Liver (tissue), 9 donors: ENCODE data around the gene ADGRV1. TPM values are rescaled to one million over a fixed set of nuclear protein-coding genes. Genes with fewer than 3 reads are reported as not detected.
"Not testable (repeated sequence)": the region's sequence is repeated elsewhere in the genome, so short reads cannot be mapped to it uniquely, and the experiment has no call there.

Experiments used
- DNase-seq: peaks from one replicate; pipeline ENCODE4 v3.0.0-alpha.2; 2017; ENCODE audit warnings: low spot score
- H3K27ac ChIP-seq, 2 donors: one replicate each; pipeline ENCODE4 v1.7.0; 2013; ENCODE audit warnings: inconsistent platforms in 2 of 2, low read length in 2 of 2, control low read depth in 1 of 2, low read depth in 1 of 2, mild to moderate bottlenecking in 1 of 2
- H3K27me3 ChIP-seq, 4 donors: one replicate each; pipeline versions ENCODE4 v1.6.1 to v1.7.0; 2013; ENCODE audit warnings: low read length in 3 of 4, inconsistent platforms in 1 of 4, mild to moderate bottlenecking in 1 of 4, moderate library complexity in 1 of 4; ENCODE audit not compliant: control insufficient read depth in 4 of 4, insufficient read depth in 4 of 4
- H3K36me3 ChIP-seq, 4 donors: one replicate each; pipeline versions ENCODE4 v1.6.1 to v1.7.0; 2013; ENCODE audit warnings: low read length in 3 of 4, mild to moderate bottlenecking in 3 of 4, low read depth in 1 of 4, moderate library complexity in 1 of 4; ENCODE audit not compliant: control insufficient read depth in 4 of 4, insufficient read depth in 3 of 4
- H3K4me1 ChIP-seq, 4 donors: one replicate each; pipeline versions ENCODE4 v1.6.1 to v1.7.0; 2013; ENCODE audit warnings: low read length in 3 of 4, mild to moderate bottlenecking in 3 of 4, moderate library complexity in 1 of 4; ENCODE audit not compliant: control insufficient read depth in 4 of 4, insufficient read depth in 4 of 4
- H3K4me3 ChIP-seq, 3 donors: one replicate each; pipeline versions ENCODE4 v1.6.1 to v1.7.0; 2013; ENCODE audit warnings: low read length in 3 of 3, control low read depth in 1 of 3, low read depth in 1 of 3, mild to moderate bottlenecking in 1 of 3
- H3K9ac ChIP-seq, 2 donors: one replicate each; pipeline ENCODE4 v1.7.0; 2013; ENCODE audit warnings: low read length in 2 of 2, mild to moderate bottlenecking in 2 of 2, moderate library complexity in 2 of 2, control low read depth in 1 of 2, low read depth in 1 of 2
- H3K9me3 ChIP-seq, 4 donors: one replicate each; pipeline versions ENCODE4 v1.6.1 to v1.7.0; 2013; ENCODE audit warnings: low read length in 3 of 4; ENCODE audit not compliant: control insufficient read depth in 4 of 4
- EGR1 ChIP-seq, 2 donors: IDR thresholded peaks; 2 replicates each; pipeline ENCODE4 v1.6.1; 2016 to 2018; ENCODE audit warnings: antibody characterized with exemption in 2 of 2, low read depth in 2 of 2
- FOXA1 ChIP-seq: IDR thresholded peaks from 2 replicates; pipeline ENCODE4 v1.6.1; 2016; ENCODE audit warnings: antibody characterized with exemption
- FOXA2 ChIP-seq: IDR thresholded peaks from 2 replicates; pipeline ENCODE4 v1.6.1; 2016; ENCODE audit warnings: antibody characterized with exemption
- GABPA ChIP-seq, 2 donors: IDR thresholded peaks in 1 of 2; conservative IDR thresholded peaks in 1 of 2; 2 replicates each; pipeline ENCODE4 v1.6.1; 2016; ENCODE audit warnings: antibody characterized with exemption in 2 of 2, mild to moderate bottlenecking in 1 of 2, moderate library complexity in 1 of 2
- HNF4A ChIP-seq, 2 donors: conservative IDR thresholded peaks; 2 replicates each; pipeline ENCODE4 v1.6.1; 2016; ENCODE audit warnings: antibody characterized with exemption in 2 of 2, mild to moderate bottlenecking in 2 of 2
- HNF4G ChIP-seq: IDR thresholded peaks from 2 replicates; pipeline ENCODE4 v1.6.1; 2016; ENCODE audit warnings: antibody characterized with exemption
- JUND ChIP-seq, 2 donors: IDR thresholded peaks; 2 replicates each; pipeline ENCODE4 v1.6.1; 2016; ENCODE audit warnings: antibody characterized with exemption in 2 of 2
- NR2F2 ChIP-seq: IDR thresholded peaks from 2 replicates; pipeline ENCODE4 v1.6.1; 2016; ENCODE audit warnings: antibody characterized with exemption
- RAD21 ChIP-seq, 2 donors: IDR thresholded peaks; 2 replicates each; pipeline ENCODE4 v1.6.1; 2016; ENCODE audit warnings: antibody characterized with exemption in 2 of 2, mild to moderate bottlenecking in 2 of 2
- RXRA ChIP-seq, 2 donors: IDR thresholded peaks; 2 replicates each; pipeline ENCODE4 v1.6.1; 2017 to 2018; ENCODE audit warnings: antibody characterized with exemption in 2 of 2, mild to moderate bottlenecking in 1 of 2
- SP1 ChIP-seq: IDR thresholded peaks from 2 replicates; pipeline ENCODE4 v1.6.1; 2018; ENCODE audit warnings: antibody characterized with exemption, mild to moderate bottlenecking
- TAF1 ChIP-seq: conservative IDR thresholded peaks from 2 replicates; pipeline ENCODE4 v1.6.1; 2016; ENCODE audit warnings: antibody characterized with exemption, mild to moderate bottlenecking
- YY1 ChIP-seq: IDR thresholded peaks from 2 replicates; pipeline ENCODE4 v1.6.1; 2016; ENCODE audit warnings: antibody characterized with exemption, mild to moderate bottlenecking
- WGBS: extraction: QIAGEN DNeasy Blood & Tissue Kit; methylation state at CpG from one replicate; pipeline ENCODE4 v1.1.7; 2013; 5-methylcytosine and 5-hydroxymethylcytosine counted together
- polyA plus RNA-seq, 2 donors: library from polyadenylated mRNA; stranded (reverse) in 1 of 2; unstranded in 1 of 2; fragments of 200-250 nt in 1 of 2; fragments of >200 nt in 1 of 2; fragmentation: Nextera tagmentation in 1 of 2; extraction: Ambion mirVana in 1 of 2; gene quantifications; one replicate each; pipeline versions ENCODE4 v1.2.1 to v1.2.3, GENCODE V29; 2013 to 2015
- total RNA-seq, 2 donors: library from RNA; depleted of rRNA; stranded (reverse); fragments of >200 nt; gene quantifications; one replicate each; pipeline ENCODE4 v1.2.3, GENCODE V29; 2014
- TF ChIP-seq, protein P1 (sequence below): IDR thresholded peaks from 2 replicates; pipeline ENCODE4 v1.6.1; 2016; ENCODE audit warnings: antibody characterized with exemption
- TF ChIP-seq, protein P2 (sequence below): fragments of 150-350 bp; IDR thresholded peaks from 2 replicates; pipeline ENCODE4 v1.5.1; 2017; ENCODE audit warnings: improper control_type of control experiment, low read depth, low read length; ENCODE audit not compliant: missing input control
- TF ChIP-seq, protein P3 (sequence below): IDR thresholded peaks from 2 replicates; pipeline ENCODE4 v1.6.1; 2016; ENCODE audit warnings: antibody characterized with exemption
- TF ChIP-seq, protein P4 (sequence below): IDR thresholded peaks from 2 replicates; pipeline ENCODE4 v1.6.1; 2016; ENCODE audit warnings: antibody characterized with exemption
- TF ChIP-seq, protein P5 (sequence below): IDR thresholded peaks from 2 replicates; pipeline ENCODE4 v1.6.1; 2016; ENCODE audit warnings: antibody characterized with exemption, mild to moderate bottlenecking
- donor health status: healthy.
- donor health status: healthy.
- donor health status: healthy.
- donor health status: healthy.
- donor health status: healthy.

Gene ADGRV1
- total and polyA plus RNA-seq, 4 donors, result 5.1 to 15.5 (median 9.6) TPM

DNA sequence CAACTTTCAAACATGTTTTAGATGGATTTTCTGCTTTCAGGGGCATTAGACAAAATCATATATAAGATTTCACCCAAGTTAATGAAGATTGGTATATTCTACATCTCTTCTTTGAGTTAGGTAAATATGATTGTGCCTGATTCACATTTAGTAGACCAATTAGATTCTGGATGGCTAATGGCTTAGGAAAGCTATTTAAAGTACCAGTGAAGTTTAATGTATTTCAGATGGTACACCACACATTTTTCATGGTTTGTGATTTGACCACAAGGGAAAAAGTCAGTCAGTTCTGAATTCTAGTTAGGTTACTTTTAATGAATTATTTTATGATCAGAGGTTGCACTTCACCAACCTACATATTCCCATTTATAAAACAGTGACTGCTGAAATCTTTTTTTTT, 409.7 kb downstream of the ADGRV1 start:
- no peak overlapping the region for H3K4me3 ChIP-seq
- no peaks in the 10 kb centered on the region for H3K27me3 ChIP-seq
- DNase-seq, result no peak
- H3K9me3 ChIP-seq, result no peaks in the 10 kb centered on the region
- no peak overlapping the region for H3K9ac ChIP-seq
- peaks cover 0 to 2% (median 0%) of the 10 kb centered on the region in 4 donors for H3K4me1 ChIP-seq
- H3K36me3 ChIP-seq, result no peaks in the 10 kb centered on the region
- no peak overlapping the region for H3K27ac ChIP-seq
- TF ChIP-seq RAD21 (IDR thresholded peaks at IDR 0.05), result no peak
- TF ChIP-seq, protein P1, sequence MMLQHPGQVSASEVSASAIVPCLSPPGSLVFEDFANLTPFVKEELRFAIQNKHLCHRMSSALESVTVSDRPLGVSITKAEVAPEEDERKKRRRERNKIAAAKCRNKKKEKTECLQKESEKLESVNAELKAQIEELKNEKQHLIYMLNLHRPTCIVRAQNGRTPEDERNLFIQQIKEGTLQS, result no peak
- TF ChIP-seq HNF4G, result no peak
- TF ChIP-seq RXRA (IDR thresholded peaks at IDR 0.05), result no peak
- TF ChIP-seq, protein P2, sequence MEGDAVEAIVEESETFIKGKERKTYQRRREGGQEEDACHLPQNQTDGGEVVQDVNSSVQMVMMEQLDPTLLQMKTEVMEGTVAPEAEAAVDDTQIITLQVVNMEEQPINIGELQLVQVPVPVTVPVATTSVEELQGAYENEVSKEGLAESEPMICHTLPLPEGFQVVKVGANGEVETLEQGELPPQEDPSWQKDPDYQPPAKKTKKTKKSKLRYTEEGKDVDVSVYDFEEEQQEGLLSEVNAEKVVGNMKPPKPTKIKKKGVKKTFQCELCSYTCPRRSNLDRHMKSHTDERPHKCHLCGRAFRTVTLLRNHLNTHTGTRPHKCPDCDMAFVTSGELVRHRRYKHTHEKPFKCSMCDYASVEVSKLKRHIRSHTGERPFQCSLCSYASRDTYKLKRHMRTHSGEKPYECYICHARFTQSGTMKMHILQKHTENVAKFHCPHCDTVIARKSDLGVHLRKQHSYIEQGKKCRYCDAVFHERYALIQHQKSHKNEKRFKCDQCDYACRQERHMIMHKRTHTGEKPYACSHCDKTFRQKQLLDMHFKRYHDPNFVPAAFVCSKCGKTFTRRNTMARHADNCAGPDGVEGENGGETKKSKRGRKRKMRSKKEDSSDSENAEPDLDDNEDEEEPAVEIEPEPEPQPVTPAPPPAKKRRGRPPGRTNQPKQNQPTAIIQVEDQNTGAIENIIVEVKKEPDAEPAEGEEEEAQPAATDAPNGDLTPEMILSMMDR, result no peak
- TF ChIP-seq, protein P3, sequence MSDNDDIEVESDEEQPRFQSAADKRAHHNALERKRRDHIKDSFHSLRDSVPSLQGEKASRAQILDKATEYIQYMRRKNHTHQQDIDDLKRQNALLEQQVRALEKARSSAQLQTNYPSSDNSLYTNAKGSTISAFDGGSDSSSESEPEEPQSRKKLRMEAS, result no peak
- TF ChIP-seq HNF4A (conservative IDR thresholded peaks at IDR 0.05), result no peak
- TF ChIP-seq JUND (IDR thresholded peaks at IDR 0.05), result no peak
- TF ChIP-seq EGR1 (IDR thresholded peaks at IDR 0.05; ENCODE audit: low read depth in 2 of 2), result no peak
- TF ChIP-seq, protein P4, sequence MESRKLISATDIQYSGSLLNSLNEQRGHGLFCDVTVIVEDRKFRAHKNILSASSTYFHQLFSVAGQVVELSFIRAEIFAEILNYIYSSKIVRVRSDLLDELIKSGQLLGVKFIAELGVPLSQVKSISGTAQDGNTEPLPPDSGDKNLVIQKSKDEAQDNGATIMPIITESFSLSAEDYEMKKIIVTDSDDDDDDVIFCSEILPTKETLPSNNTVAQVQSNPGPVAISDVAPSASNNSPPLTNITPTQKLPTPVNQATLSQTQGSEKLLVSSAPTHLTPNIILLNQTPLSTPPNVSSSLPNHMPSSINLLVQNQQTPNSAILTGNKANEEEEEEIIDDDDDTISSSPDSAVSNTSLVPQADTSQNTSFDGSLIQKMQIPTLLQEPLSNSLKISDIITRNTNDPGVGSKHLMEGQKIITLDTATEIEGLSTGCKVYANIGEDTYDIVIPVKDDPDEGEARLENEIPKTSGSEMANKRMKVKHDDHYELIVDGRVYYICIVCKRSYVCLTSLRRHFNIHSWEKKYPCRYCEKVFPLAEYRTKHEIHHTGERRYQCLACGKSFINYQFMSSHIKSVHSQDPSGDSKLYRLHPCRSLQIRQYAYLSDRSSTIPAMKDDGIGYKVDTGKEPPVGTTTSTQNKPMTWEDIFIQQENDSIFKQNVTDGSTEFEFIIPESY, result no peak
- TF ChIP-seq TAF1, result no peak
- TF ChIP-seq SP1, result no peak
- TF ChIP-seq, protein P5, sequence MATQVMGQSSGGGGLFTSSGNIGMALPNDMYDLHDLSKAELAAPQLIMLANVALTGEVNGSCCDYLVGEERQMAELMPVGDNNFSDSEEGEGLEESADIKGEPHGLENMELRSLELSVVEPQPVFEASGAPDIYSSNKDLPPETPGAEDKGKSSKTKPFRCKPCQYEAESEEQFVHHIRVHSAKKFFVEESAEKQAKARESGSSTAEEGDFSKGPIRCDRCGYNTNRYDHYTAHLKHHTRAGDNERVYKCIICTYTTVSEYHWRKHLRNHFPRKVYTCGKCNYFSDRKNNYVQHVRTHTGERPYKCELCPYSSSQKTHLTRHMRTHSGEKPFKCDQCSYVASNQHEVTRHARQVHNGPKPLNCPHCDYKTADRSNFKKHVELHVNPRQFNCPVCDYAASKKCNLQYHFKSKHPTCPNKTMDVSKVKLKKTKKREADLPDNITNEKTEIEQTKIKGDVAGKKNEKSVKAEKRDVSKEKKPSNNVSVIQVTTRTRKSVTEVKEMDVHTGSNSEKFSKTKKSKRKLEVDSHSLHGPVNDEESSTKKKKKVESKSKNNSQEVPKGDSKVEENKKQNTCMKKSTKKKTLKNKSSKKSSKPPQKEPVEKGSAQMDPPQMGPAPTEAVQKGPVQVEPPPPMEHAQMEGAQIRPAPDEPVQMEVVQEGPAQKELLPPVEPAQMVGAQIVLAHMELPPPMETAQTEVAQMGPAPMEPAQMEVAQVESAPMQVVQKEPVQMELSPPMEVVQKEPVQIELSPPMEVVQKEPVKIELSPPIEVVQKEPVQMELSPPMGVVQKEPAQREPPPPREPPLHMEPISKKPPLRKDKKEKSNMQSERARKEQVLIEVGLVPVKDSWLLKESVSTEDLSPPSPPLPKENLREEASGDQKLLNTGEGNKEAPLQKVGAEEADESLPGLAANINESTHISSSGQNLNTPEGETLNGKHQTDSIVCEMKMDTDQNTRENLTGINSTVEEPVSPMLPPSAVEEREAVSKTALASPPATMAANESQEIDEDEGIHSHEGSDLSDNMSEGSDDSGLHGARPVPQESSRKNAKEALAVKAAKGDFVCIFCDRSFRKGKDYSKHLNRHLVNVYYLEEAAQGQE, result no peak
- no peak for TF ChIP-seq FOXA1
- TF ChIP-seq GABPA (IDR thresholded peaks at IDR 0.05 in 1 of 2, conservative IDR thresholded peaks at IDR 0.05 in 1 of 2), result no peak
- no peak for TF ChIP-seq NR2F2
- TF ChIP-seq FOXA2, result no peak
- no peak for TF ChIP-seq YY1

DNA sequence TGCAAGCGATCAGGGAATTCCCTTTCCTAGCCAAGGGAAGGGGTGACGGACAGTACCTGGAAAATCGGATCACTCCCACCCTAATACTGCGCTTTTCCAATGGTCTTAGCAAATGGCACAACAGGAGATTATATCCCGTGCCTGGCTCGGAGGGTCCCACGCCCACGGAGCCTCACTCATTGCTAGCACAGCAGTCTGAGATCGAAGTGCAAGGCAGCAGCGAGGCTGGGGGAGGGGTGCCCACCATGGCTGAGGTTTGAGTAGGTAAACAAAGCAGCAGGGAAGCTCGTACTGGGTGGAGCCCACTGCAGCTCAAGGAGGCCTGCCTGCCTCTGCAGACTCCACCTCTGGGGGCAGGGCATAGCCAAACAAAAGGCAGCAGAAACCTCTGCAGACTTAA, 411.3 kb downstream of the ADGRV1 start:
- not testable (repeated sequence) for H3K4me3 ChIP-seq, DNase-seq, H3K27me3 ChIP-seq, H3K27ac ChIP-seq, H3K4me1 ChIP-seq, H3K9ac ChIP-seq, H3K9me3 ChIP-seq, H3K36me3 ChIP-seq
- WGBS, result 87% methylated on average over 11 of the region's 11 CpGs
